GM23338 (cell line): ENCODE results near the gene MKRN1. TPM values are rescaled to one million over a fixed set of nuclear protein-coding genes. Genes with fewer than 3 reads are reported as not detected.

ENCODE experiments used
- ATAC-seq: fragments of 200-7000 bp; cut with Tn5 transposase; 3 replicates; pipeline ENCODE4 v1.9.1; 2020
- DNase-seq: peaks from one replicate; pipeline ENCODE4 v3.0.0-alpha.2; 2015; ENCODE audit warnings: low spot score
- H2AFZ ChIP-seq: fragments of 200-600 bp; sonication (generic); 2 replicates; pipeline ENCODE4 v1.8.0; 2016; ENCODE audit warnings: antibody characterized with exemption, mild to moderate bottlenecking, moderate library complexity
- H3F3A ChIP-seq: fragments of 200-600 bp; sonication (generic); replicated peaks from 2 replicates; pipeline ENCODE4 v1.8.0; 2017; ENCODE audit warnings: antibody characterized with exemption, mixed run types, low read depth
- H3K27ac ChIP-seq: fragments of 200-600 bp; sonication (generic); 2 replicates; pipeline ENCODE4 v1.6.1; 2016; ENCODE audit warnings: low read depth
- H3K27me3 ChIP-seq: fragments of 200-600 bp; sonication (generic); 2 replicates; pipeline ENCODE4 v1.8.0; 2016; ENCODE audit warnings: mild to moderate bottlenecking, mixed run types, moderate library complexity; ENCODE audit not compliant: insufficient read depth
- H3K36me3 ChIP-seq: fragments of 200-600 bp; sonication (generic); 2 replicates; pipeline ENCODE4 v1.8.0; 2016; ENCODE audit warnings: mild to moderate bottlenecking; ENCODE audit not compliant: insufficient read depth
- H3K4me1 ChIP-seq: fragments of 200-600 bp; sonication (generic); 2 replicates; pipeline ENCODE4 v1.8.0; 2016; ENCODE audit warnings: mild to moderate bottlenecking, moderate library complexity; ENCODE audit not compliant: insufficient read depth
- H3K4me2 ChIP-seq: fragments of 200-600 bp; sonication (generic); 2 replicates; pipeline ENCODE4 v1.7.1; 2017; ENCODE audit warnings: mixed run types
- H3K4me3 ChIP-seq: fragments of 200-600 bp; sonication (generic); 2 replicates; pipeline ENCODE4 v1.6.1; 2016; ENCODE audit warnings: mixed run types
- H3K79me2 ChIP-seq: fragments of 200-600 bp; sonication (generic); replicated peaks from 2 replicates; pipeline ENCODE4 v1.8.0; 2017; ENCODE audit warnings: mild to moderate bottlenecking; ENCODE audit not compliant: insufficient read depth
- H3K9me2 ChIP-seq: fragments of 200-600 bp; sonication (generic); 2 replicates; pipeline ENCODE4 v1.8.0; 2017; ENCODE audit not compliant: insufficient read depth
- H4K20me1 ChIP-seq: fragments of 200-600 bp; sonication (generic); replicated peaks from 2 replicates; pipeline ENCODE4 v1.8.0; 2017; ENCODE audit warnings: mild to moderate bottlenecking; ENCODE audit not compliant: insufficient read depth
- H3K27ac Mint-ChIP-seq: 2 replicates; pipeline ENCODE4 v1.8.0; 2020; ENCODE audit warnings: inconsistent platforms, mild to moderate bottlenecking, moderate library complexity, mixed read lengths
- H3K27me3 Mint-ChIP-seq: 3 replicates; pipeline ENCODE4 v1.8.0; 2022; ENCODE audit warnings: low read depth, mild to moderate bottlenecking, moderate library complexity, mixed read lengths, inconsistent platforms; ENCODE audit not compliant: insufficient read depth, poor library complexity
- H3K36me3 Mint-ChIP-seq: 3 replicates; pipeline ENCODE4 v1.8.0; 2021; ENCODE audit warnings: low read depth, mild to moderate bottlenecking, inconsistent platforms, moderate library complexity, mixed read lengths
- H3K4me1 Mint-ChIP-seq: 3 replicates; pipeline ENCODE4 v1.8.0; 2020; ENCODE audit warnings: mild to moderate bottlenecking, inconsistent platforms, mixed read lengths
- H3K4me3 Mint-ChIP-seq: 3 replicates; pipeline ENCODE4 v1.8.0; 2021; ENCODE audit warnings: moderate library complexity, mild to moderate bottlenecking, inconsistent platforms, mixed read lengths
- H3K9me3 Mint-ChIP-seq: 3 replicates; pipeline ENCODE4 v1.8.0; 2020; ENCODE audit warnings: moderate library complexity, mild to moderate bottlenecking, inconsistent platforms, mixed read lengths
- CREB1 ChIP-seq: fragments of 250-450 bp; sonication (Bioruptor Pico); IDR thresholded peaks from 2 replicates; pipeline ENCODE4 v1.5.0; 2020; ENCODE audit warnings: low read depth, mild to moderate bottlenecking, moderate library complexity
- CTCF ChIP-seq, 2 experiments: fragments of 200-600 bp in 1 of 2; sonication (generic) in 1 of 2; conservative IDR thresholded peaks; 2 replicates each; pipeline versions ENCODE4 v1.5.1 to v1.6.1; 2016 to 2017; ENCODE audit warnings: antibody characterized with exemption in 2 of 2, low read depth in 2 of 2, mild to moderate bottlenecking in 2 of 2, moderate library complexity in 1 of 2
- EZH2 ChIP-seq: fragments of 200-600 bp; sonication (generic); IDR thresholded peaks from one replicate; pipeline ENCODE4 v1.8.0; 2017; ENCODE audit warnings: antibody characterized with exemption, mild to moderate bottlenecking, low read depth; ENCODE audit not compliant: unreplicated experiment
- EZH2phosphoT487 ChIP-seq: fragments of 200-600 bp; sonication (generic); IDR thresholded peaks from one replicate; pipeline ENCODE4 v1.8.1; 2018; ENCODE audit warnings: antibody characterized with exemption; ENCODE audit not compliant: unreplicated experiment
- JUNB ChIP-seq: IDR thresholded peaks from one replicate; pipeline ENCODE4 v1.6.1; 2016; ENCODE audit warnings: antibody characterized with exemption; ENCODE audit not compliant: unreplicated experiment
- NANOG ChIP-seq: IDR thresholded peaks from 2 replicates; pipeline ENCODE4 v1.6.1; 2016; ENCODE audit warnings: antibody characterized with exemption, borderline replicate concordance
- POLR2AphosphoS5 ChIP-seq: IDR thresholded peaks from 2 replicates; pipeline ENCODE4 v1.6.1; 2016; ENCODE audit warnings: antibody characterized with exemption, low read depth
- REST ChIP-seq: IDR thresholded peaks from one replicate; pipeline ENCODE4 v1.6.1; 2018; ENCODE audit warnings: antibody characterized with exemption; ENCODE audit not compliant: unreplicated experiment
- STAT1 ChIP-seq: IDR thresholded peaks from one replicate; pipeline ENCODE4 v1.6.1; 2016; ENCODE audit warnings: antibody characterized with exemption; ENCODE audit not compliant: unreplicated experiment
- ZNF114 ChIP-seq: fragments of 250-450 bp; sonication (Bioruptor Pico); IDR thresholded peaks from 2 replicates; pipeline ENCODE4 v1.5.0; 2020; ENCODE audit warnings: mild to moderate bottlenecking, moderate library complexity
- ZNF331 ChIP-seq: fragments of 250-450 bp; sonication (Bioruptor Pico); IDR thresholded peaks from 2 replicates; pipeline ENCODE4 v1.5.0; 2020; ENCODE audit warnings: low read depth, mild to moderate bottlenecking, moderate library complexity
- polyA plus RNA-seq: library from polyadenylated mRNA; unstranded; fragments of >200 nt; fragmentation: Nextera tagmentation; extraction: Ambion mirVana; gene quantifications from 2 replicates; pipeline ENCODE4 v1.2.1, GENCODE V29; 2016
- total RNA-seq: library from RNA; depleted of rRNA; stranded (reverse); fragments of >200 nt; shearing (Covaris generic); gene quantifications from 2 replicates; pipeline ENCODE4 v1.2.3, GENCODE V29; 2014
- TF ChIP-seq, protein P1 (sequence below): IDR thresholded peaks from 2 replicates; pipeline ENCODE4 v1.6.1; 2016; ENCODE audit warnings: antibody characterized with exemption

MKRN1 gene
- total and polyA plus RNA-seq, 2 experiments from 2014 or later = 65.0 to 86.8 TPM

- no peak for TF ChIP-seq STAT1
- TF ChIP-seq NANOG = no peak
- no peak for TF ChIP-seq CREB1 (CRISPR knock-in tag)
- TF ChIP-seq REST = no peak
- TF ChIP-seq EZH2 = no peak
- no peak for TF ChIP-seq POLR2AphosphoS5
- no peak for TF ChIP-seq ZNF114
- TF ChIP-seq EZH2phosphoT487 = no peak
- DNase-seq (no peak), ATAC-seq (no peak)
- Histone ChIP-seq H2AFZ (no peak overlapping the region), H4K20me1 (no peaks in the 10 kb centered on the region), H3K9me2 (no peaks in the 10 kb centered on the region), H3K27ac (no peak overlapping the region), H3K79me2 (no peaks in the 10 kb centered on the region), H3K27me3 (no peaks in the 10 kb centered on the region), H3F3A (no peaks in the 10 kb centered on the region), H3K36me3 (no peaks in the 10 kb centered on the region; the same call in 1 of the 2 replicates), H3K4me2 (no peak overlapping the region), H3K4me3 (no peak overlapping the region), H3K4me1 (no peaks in the 10 kb centered on the region)
- Mint-ChIP-seq H3K36me3 (peaks cover 28% of the 10 kb centered on the region), H3K27ac (no peak overlapping the region), H3K4me1 (peaks cover 4% of the 10 kb centered on the region; the same call in 2 of the 3 replicates), H3K9me3 (no peaks in the 10 kb centered on the region), H3K27me3 (peaks cover 6% of the 10 kb centered on the region), H3K4me3 (no peak overlapping the region)
Observed at GRCh38 chr7:140415361-140415760, 63.9 kb downstream of the MKRN1 start.

GRCh38 chr7:140404565-140405065 lies 74.7 kb downstream of the MKRN1 start:
- H3K36me3 ChIP-seq = no peaks in the 10 kb centered on the region
- peaks cover 11% of the 10 kb centered on the region for H3K27me3 Mint-ChIP-seq
- no peaks in the 10 kb centered on the region for H3K9me2 ChIP-seq
- peak overlapping the region; percentile 96 for H2AFZ ChIP-seq
- H3K79me2 ChIP-seq = no peaks in the 10 kb centered on the region
- peaks cover 23% of the 10 kb centered on the region for H3K4me1 Mint-ChIP-seq
- H3K4me3 ChIP-seq = peak overlapping the region; percentile 62
- no peak overlapping the region for H3K27ac Mint-ChIP-seq
- no peaks in the 10 kb centered on the region for H3K27me3 ChIP-seq
- H3K27ac ChIP-seq = peak overlapping the region; percentile 46; the same call in 1 of the 2 replicates
- H3K4me1 ChIP-seq = peaks cover 10% of the 10 kb centered on the region
- H3K4me2 ChIP-seq = peak overlapping the region; percentile 79
- H3K4me3 Mint-ChIP-seq = peak overlapping the region; percentile 84
- H4K20me1 ChIP-seq = no peaks in the 10 kb centered on the region
- H3F3A ChIP-seq = peaks cover 3% of the 10 kb centered on the region; the same call in 1 of the 2 replicates
- ATAC-seq = no peak
- peaks cover 18% of the 10 kb centered on the region for H3K36me3 Mint-ChIP-seq
- DNase-seq = no peak
- no peaks in the 10 kb centered on the region; the same call in 2 of the 3 replicates for H3K9me3 Mint-ChIP-seq
- TF ChIP-seq STAT1 = no peak
- no peak for TF ChIP-seq JUNB
- no peak for TF ChIP-seq ZNF331
- no peak for TF ChIP-seq EZH2phosphoT487
- TF ChIP-seq, protein P1, sequence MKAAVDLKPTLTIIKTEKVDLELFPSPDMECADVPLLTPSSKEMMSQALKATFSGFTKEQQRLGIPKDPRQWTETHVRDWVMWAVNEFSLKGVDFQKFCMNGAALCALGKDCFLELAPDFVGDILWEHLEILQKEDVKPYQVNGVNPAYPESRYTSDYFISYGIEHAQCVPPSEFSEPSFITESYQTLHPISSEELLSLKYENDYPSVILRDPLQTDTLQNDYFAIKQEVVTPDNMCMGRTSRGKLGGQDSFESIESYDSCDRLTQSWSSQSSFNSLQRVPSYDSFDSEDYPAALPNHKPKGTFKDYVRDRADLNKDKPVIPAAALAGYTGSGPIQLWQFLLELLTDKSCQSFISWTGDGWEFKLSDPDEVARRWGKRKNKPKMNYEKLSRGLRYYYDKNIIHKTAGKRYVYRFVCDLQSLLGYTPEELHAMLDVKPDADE = no peak
- TF ChIP-seq CTCF (conservative IDR thresholded peaks at IDR 0.05; ENCODE audit: low read depth in 2 of 2) = no peak
- no peak for TF ChIP-seq POLR2AphosphoS5
- TF ChIP-seq REST = no peak
- no peak for TF ChIP-seq CREB1 (CRISPR knock-in tag)
